Right ventricle myocardium inferior (tissue), 1 donor: Measurements from ENCODE around the gene TBC1D8. TPM values are rescaled to one million over a fixed set of nuclear protein-coding genes. Genes with fewer than 3 reads are reported as not detected.
"Not testable (repeated sequence)": the region's sequence is repeated elsewhere in the genome, so short reads cannot be mapped to it uniquely, and the experiment has no call there.

Experiments used
- ATAC-seq: fragments of 200-7000 bp; cut with Tn5 transposase; one replicate; pipeline ENCODE4 v1.9.1; 2020; ENCODE audit warnings: mild to moderate bottlenecking, moderate library complexity
- DNase-seq: peaks from one replicate; pipeline ENCODE4 v3.0.0; 2021; ENCODE audit errors: missing footprints
- intact Hi-C: fragments of 100-400 bp; cut with DNase I; formaldehyde crosslinking; loops from one replicate; pipeline ENCODE4 v1.11.0; 2022
- long read RNA-seq: library from polyadenylated mRNA; unstranded; transcript quantifications from one replicate; pipeline ENCODE4 v2.0.0, GENCODE V29; 2021
- total RNA-seq: library from RNA; stranded (reverse); fragmentation: NEBNext Ultra II Directional; extraction: Animal tissue kit (Norgen Biotek cat#: 25700); gene quantifications from one replicate; pipeline ENCODE4 v1.2.1, GENCODE V29; 2021
- donor health status: DM: no; HTN: yes; CAD: no; lungs with severe emphysema.

The TBC1D8 gene
- total RNA-seq = 37.9 TPM
- long read RNA-seq, transcript TBC1D8-201 (20 exons, 3,627 nt) = minor isoform, 6 of 29 reads
- long read RNA-seq, transcript TBC1D8-202 (20 exons, 3,803 nt) = major isoform, 7 of 29 reads
- long read RNA-seq, partial matches to known transcripts = 9 of 29 reads
- long read RNA-seq, other reads (novel, unspliced or antisense) = 7 of 29 reads

DNA sequence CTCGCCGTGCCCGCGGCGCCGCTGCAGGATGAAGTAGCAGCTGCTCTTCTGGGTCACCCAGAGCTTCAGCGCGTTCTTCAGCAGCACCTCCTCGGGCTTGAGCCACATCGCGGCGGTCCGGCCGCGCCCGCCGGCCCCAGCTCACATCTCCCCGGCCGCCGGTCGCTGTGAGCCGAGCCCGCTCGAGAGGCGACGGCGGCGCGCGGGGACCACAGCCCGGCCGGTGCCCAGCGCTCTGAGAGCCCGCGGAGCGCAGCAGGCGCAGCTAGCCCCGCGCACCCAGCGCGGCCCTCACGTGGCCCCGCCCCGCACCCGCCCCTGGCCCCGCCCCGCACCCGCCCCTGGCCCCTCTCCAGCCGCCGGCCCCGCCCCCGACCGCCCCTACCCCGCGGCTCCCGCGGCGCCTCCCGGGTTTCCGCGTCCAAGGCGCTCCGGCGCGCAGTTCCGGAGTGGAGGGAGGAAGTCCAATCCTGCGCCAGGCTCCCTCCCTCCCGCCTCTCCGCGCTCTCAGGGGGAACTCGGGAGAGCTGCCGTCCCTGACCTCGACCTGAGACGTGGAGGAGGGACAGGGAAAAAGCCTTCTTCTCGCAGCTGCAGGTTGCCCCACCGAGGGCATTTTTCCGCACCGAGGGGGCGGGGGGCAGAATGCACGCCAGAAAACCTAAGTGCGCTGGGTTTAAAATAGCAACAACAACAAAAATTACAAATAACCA, at the start of gene TBC1D8:
Gene TBC1D8 (minus strand): TSS at position 237 of the 713 bp plus-strand sequence. CDS start 129 bp downstream, at position 108.
- ATAC-seq (peak; percentile 93), DNase-seq (peak; percentile 95)
- intact Hi-C loops = loop anchor here (2.0 to 10.0 kb wide), 5 partner anchors 27 to 587 kb away; partner anchors contain the start of genes NPAS2 and PDCL3

DNA sequence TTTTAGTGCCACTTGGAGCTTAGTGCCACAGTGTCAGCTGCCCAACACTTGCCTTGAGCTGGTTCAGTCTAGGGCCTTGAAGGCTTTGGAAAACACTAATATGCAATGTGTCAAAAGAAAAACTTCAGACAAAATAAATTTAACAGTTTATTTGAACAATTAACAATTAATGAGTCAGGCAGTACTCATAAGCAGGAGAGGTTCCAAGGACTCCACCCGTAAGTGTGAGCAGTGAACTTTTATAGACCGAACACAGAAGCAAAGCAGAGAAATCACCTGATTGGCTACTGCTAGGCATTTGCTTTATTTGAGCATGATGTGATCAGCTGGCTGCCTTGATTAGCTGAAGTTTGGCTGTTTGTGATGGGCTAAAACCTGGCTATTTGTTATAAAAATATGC, 49.5 kb upstream of the TBC1D8 start:
- ATAC-seq (no peak), DNase-seq (no peak)
- intact Hi-C loops = no loop called here

DNA sequence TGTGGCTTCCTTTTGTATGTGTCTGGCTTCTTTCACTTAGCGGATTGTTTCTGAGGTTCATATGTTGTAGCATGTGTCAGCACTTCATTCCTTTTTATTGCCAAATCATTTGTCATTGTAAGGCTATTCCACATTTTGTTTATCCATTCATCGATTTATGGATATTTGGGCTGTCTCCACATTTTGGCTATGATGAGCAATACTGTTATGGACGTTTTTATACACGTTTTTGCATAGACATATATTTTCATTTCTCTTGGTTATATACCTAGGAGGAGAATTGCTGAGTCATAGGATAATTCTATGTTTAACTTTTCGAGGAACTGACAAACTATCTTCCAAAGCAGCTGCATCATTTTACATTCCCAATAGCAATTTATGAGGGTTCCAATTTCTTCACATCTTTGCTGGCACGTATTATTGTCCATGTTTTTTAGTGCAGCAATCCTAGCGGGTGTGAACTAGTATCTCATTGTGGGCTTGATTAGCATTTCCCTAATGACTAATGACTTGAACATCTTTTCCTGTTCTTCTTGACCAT, 48.1 kb upstream of the TBC1D8 start:
- DNase-seq (no peak), ATAC-seq (no peak)
- intact Hi-C loops = no loop called here

DNA sequence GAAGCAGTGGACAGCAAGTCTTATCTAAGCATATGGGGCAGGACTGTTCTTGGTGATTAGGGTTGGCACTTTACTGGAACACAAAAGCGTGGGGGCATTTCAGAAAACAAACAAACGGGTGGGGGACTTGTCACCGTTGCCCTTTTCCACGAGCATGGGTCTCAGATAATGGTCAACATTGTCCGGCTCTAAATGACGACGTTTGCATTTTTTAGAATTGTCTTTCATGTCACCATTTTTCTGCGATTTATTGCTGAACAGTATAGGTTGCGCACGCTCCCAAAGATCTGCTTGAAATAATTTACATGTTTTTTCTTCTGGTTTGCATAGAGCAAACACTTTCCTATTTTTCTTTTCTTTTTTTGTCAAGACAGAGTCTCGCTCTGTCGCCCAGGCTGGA, 46.6 kb upstream of the TBC1D8 start:
- no peak for DNase-seq
- intact Hi-C loops = no loop called here
- ATAC-seq = no peak

DNA sequence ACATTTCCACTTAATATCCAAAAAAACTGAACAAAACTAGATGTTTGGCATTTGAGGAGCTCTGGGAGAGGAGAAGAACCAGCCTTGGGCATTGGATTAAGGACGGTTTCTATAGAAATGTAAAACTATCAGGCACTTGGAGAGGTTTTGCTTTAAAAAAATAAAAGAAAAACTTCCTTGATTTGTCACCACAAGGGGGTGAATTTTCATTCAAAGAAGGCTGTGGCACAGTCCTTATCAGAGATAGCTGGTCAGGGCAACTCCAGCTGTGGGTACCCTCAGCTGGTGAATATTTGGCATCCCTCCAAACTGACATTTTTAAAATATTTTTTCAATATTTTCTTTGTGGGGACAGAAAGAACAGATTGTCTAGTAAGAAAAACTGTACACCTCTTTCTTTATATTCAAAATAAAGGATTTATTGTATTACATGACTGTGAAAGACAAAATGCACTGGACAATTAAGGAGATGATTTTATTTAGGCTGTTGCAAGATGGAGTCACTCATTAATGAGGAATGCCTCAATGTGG, 46.1 kb upstream of the TBC1D8 start:
- DNase-seq (no peak), ATAC-seq (no peak)
- intact Hi-C loops = no loop called here

DNA sequence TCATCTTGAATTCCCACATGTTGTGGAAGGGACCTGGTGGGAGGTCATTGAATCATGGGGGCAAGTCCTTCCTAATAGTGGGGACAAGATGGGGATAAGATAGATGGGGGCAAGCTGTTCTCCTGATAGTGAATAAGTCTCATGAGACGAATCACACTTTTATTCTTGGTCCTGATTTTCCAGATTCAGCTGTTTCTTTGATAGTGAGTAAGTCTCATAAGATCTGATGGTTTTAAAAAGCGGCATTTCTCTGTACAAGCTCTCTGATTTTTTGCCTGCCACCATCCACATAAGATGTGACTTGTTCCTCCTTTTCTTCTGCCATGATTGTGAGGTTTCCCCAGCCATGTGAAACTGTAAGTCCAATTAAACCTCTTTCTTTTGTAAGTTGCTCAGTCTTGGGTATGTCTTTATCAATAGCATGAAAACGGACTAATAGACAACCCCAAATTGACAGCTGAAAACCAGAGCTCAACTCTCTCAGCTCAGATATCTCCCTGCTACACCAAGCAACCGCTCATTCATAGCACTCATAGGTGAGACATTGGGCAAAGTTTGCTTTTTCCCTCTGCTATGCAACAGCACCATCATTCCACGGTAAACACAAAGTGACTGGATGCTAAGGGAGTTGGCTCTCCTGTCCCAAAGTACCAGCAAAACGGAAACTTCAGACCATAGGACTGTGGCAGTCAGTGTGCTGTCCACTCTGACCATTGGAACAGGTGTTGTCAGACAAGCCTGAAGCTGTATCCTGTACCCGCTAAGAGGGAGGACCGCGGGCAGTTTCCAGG, 44.9 kb upstream of the TBC1D8 start:
- intact Hi-C loops = no loop called here
- ATAC-seq (no peak), DNase-seq (no peak)

DNA sequence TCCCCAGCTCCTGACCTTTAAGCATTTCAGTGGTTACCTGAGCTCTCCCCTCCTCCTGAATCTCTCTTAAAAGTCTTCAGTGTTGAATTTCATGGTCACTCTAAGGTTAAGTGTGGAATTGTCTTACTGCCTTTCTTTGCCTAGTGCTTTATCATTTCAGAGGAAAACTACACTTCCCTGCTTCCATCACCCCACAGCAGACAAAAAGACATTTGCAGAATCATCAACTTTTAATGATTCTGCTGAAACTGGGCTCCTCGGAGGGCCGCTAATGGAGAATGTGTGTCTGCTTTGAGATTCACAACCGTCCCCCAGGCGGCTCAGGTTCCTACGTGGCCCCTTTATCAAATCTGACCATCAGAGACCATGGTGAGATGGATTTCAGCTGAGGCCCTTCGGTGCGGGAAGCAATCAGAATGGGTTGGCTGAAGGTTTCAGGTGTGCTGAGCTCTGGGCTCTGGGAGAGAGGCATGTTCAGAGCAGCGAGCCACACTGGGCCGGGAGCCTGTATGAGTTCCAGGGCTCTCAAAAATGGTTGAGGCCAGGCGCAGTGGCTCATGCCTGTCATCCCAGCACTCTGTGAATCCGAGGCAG, 41.9 kb upstream of the TBC1D8 start:
- DNase-seq (no peak), ATAC-seq (no peak)
- intact Hi-C loops = no loop called here

DNA sequence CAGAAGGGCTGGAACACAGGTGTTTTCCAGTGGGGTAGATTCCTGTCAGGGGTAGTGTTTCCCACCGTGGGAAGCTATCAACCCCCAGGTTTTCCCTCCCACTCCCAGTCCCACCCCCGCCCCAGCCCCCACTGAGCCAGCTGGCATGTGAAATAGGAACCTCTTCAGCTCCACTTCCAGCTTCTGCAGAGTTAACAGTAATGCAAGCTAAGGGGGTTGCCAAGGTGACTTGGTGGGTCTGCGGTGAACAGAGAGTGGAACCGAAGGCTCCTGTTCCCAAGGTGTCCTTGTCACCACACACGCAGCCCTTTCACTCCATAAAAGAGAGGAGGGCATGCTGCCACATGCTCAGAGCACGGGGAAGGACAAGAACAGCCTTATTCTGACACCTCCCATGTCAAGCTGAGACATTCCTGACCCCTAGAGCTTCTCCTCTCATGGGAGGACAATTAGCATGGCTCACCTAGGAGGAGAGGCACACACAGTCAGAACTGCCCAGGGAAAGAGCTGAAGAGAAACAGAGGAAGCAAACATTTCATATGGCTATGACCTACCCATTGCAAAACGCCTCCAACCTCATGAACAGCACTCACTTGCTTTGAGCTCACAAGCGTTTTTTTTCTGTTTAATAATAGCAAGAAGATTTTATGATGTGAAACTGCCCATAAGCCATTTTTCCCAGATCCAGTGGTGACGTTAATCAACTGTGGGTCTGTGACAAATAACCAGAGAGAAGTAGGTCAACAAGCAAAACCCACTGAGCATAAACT, 39.8 kb upstream of the TBC1D8 start:
- DNase-seq (no peak), ATAC-seq (peak; percentile 50)
- intact Hi-C loops = no loop called here

DNA sequence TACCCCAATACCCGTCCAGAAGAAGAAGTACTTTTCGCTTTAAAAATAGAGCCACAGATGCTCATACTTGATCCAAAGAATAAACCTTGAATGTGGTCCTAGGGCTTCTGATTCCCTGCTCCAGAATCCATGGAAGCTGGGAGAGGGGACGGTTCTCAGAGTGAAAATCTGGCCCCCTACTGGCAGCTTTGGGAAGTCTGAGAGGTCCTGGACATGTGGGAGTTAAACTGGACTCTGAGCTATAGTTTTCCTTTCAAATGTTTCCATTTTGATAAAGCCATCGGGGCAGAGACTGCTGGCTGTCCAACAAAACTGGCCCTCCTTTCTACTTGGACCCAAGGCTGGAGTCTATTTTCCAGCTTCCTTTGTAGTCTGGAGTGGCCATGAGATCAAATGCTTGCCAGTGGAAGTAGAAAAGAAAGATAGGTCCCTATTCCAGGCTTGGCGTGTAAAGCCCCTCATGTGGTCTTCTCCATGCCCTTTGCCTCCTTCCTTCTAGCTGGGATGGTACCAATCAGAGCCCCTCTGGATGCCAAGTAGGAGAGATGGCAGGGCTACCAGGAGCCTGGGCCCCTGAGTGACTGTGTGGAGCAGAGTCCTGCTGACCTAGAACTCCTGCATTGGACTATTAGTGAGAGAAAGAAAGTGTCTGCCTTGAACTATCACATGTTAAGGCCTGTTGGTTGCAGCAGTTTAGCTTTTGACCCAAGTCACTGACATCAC, 37.7 kb upstream of the TBC1D8 start:
- DNase-seq = no peak
- intact Hi-C loops = no loop called here
- no peak for ATAC-seq

DNA sequence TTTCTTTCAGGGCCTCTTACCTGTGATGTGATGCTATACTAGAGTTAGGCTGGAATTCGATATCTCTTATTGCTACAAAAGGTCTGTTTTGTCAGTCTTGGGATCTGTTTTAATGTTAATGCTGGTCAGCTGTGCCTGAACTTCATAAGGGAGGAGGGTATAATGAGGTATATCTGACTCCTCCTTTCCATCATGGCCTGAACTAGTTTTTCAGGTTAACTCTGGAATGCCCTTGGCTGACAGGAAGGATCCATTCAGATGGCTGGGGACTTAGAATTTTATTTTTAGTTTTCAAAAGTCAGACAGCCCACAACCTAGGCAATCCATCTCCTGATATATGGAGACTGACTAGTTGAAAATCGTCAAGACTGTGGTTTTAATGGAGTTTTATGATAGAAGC, 35.9 kb upstream of the TBC1D8 start:
- intact Hi-C loops = no loop called here
- DNase-seq (no peak), ATAC-seq (no peak)

DNA sequence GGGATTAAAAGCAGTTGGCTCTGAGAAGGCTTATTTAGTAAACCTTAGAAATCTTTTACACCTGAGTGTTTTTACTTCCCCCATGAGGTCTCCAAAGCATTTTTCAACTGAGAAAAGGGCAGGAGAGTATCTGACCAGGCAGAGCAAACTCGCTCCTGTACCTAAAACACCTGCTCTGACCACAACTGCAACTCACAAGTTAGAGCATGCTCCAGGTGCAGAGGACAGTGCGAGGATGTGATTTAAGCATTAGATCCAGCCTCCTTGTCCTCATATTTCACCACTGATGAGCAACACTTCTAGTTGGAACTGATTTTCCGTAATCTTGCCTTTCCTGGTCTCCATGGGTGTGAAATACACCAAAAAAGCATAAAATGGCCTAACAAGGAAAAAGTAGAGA, 34.5 kb upstream of the TBC1D8 start:
- ATAC-seq (no peak), DNase-seq (no peak)
- intact Hi-C loops = no loop called here

DNA sequence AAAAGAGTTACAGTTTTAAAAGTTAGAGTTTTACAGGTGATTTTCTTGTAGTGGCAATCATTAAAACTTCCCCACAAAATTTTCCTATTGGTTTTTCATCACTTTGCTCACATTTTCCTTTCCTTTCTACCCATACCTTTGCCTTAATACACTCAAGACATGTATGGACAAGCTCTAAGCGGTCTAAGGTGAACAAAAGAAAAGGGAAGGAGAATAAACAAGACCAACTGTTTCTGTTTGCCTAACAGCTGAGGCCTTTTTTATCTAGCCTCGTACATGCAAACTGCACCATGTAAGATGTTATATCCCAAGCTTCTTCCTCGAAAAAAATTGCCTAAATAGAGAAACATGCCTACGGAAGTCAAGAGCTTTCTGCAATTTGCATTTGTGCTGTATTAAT, 33.9 kb upstream of the TBC1D8 start:
- DNase-seq (no peak), ATAC-seq (no peak)
- intact Hi-C loops = no loop called here

DNA sequence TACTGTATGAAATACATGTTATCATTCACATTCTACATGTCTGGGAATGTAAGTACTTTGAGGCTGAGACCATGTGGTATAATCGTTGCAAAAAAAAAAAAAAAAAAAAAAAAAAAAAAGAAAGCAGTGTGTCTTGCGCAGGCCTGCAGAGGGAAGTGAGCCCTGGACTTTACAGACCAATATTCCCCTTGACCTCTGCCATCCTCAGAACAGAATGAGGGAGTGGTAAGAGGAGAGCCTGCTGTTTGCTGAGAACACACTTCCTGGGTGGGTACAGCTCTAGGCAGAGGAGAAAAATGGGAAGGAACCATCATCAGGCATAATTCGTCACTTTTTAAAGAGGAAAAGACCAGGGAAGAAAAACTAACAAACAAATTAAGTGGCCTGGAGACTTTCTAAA, 28.8 kb upstream of the TBC1D8 start:
- intact Hi-C loops = no loop called here
- DNase-seq (no peak), ATAC-seq (peak; percentile 91)

DNA sequence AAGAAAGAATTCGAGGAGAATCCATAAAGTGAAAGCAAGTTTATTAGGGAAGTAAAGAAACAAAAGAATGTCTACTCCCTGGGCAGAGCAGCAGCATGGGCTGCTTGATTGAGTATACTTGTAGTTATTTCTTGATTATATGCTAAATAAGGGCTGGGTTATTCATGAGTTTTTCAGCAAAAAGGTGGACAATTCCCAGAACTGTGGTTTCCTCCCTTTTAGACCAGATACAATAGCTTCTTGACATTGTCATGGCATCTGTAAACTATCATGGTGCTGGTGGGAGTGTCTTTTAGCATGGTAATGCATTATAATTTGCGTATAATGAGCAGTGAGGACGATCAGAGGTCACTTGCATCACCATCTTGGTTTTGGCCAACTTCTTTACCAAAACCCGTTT, 25.6 kb upstream of the TBC1D8 start:
- ATAC-seq (no peak), DNase-seq (no peak)
- intact Hi-C loops = no loop called here

DNA sequence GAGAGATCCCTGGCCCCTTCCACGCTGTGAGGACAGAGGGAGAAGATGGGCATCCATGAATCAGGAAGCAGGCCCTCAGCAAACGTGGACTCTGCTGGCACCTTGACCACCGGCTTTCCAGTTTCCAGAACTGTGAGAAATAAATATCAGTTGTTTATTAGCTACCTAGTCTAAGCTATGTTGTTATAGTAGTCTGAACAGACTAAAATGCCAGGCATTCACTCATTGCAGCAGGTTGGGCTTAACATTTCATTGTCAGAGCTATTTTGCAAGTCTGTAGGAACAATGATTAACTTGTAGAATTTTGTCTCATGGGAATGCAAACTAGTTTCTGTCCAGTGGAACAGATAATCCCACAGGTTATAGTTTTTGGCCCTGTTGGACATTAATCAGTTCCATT, 24.8 kb upstream of the TBC1D8 start:
- intact Hi-C loops = no loop called here
- ATAC-seq (no peak), DNase-seq (no peak)

DNA sequence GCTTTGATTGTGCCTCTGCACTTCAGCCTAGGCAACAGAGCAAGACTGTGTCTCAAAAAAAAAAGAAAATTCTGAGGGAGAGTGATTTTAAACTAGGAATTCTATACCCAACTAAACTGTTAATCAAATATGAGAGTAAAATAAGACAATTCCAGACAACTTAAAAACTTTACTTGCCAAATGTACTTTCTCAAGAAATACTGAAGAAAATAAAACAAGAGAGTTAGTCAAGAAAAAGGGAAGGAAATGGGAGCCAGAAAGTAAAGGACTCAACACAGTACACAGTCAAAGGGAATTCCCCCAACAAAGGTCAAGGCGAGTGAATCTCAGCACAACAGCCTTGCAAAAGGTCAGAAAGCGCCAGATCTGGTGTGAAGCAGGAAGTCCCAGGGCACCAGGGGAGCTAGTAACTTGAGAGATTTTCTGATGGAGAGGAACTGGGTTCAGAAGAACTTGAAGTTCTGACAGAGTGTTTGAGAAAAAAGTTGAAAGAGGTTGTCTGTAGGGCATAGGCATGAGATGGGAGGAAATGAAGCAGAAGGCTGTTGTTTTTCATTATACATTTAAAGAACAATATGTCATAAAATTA, 22.6 kb upstream of the TBC1D8 start:
- intact Hi-C loops = no loop called here
- ATAC-seq (peak; percentile 69), DNase-seq (no peak)

DNA sequence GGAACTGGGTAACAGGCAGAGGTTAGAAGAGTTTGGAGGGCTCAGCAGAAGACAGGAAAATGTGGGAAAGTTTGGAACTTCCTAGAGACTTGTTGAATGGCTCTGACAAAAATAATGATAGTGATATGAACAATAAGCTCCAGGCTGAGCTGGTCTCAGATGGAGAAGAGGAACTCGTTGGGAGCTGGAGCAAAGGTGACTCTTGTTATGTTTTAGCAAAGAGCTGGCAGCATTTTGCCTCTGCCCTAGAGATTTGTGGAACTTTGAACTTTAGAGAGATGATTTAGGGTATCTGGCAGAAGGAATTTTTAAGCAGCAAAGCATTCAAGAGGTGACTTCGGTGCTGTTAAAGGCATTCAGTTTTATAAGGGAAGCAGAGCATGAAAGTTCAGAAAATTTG, 18.6 kb upstream of the TBC1D8 start:
- DNase-seq, intact Hi-C loops, ATAC-seq: not testable (repeated sequence)
